Nephron progenitor cell (in vitro differentiated cells): ENCODE measurements around the gene CDK8.

Source experiments
- DNase-seq: peaks from one replicate; pipeline ENCODE4 v3.0.0; 2021
- H3K27ac Mint-ChIP-seq: 2 replicates; pipeline ENCODE4 v1.8.0; 2021; ENCODE audit warnings: mild to moderate bottlenecking, moderate library complexity, mixed read lengths
- H3K27me3 Mint-ChIP-seq: 2 replicates; pipeline ENCODE4 v1.8.0; 2021; ENCODE audit warnings: mild to moderate bottlenecking, low read depth, mixed read lengths; ENCODE audit not compliant: poor library complexity
- H3K36me3 Mint-ChIP-seq: 2 replicates; pipeline ENCODE4 v1.8.0; 2021; ENCODE audit warnings: low read depth, mixed read lengths
- H3K4me1 Mint-ChIP-seq: 2 replicates; pipeline ENCODE4 v1.8.0; 2021; ENCODE audit warnings: mixed read lengths
- H3K4me3 Mint-ChIP-seq: 2 replicates; pipeline ENCODE4 v1.8.0; 2021; ENCODE audit warnings: mild to moderate bottlenecking, moderate library complexity, mixed read lengths
- H3K9me3 Mint-ChIP-seq: 2 replicates; pipeline ENCODE4 v1.8.0; 2021; ENCODE audit warnings: mild to moderate bottlenecking, moderate library complexity, mixed read lengths
- TF ChIP-seq, protein P1 (sequence below): fragments of 200-600 bp; sonication (generic); IDR thresholded peaks from 2 replicates; pipeline ENCODE4 v1.5.0; 2021; ENCODE audit warnings: antibody characterized with exemption

CDK8 gene

GRCh38 chr13:26253787-26254582, at the start of gene CDK8:
CDK8 (plus strand) TSS chr13:26254129; CDS start chr13:26254642, 513 bp downstream.
- H3K4me3 Mint-ChIP-seq: peak within 1 kb of the TSS; percentile 92
- H3K27ac Mint-ChIP-seq: peak within 1 kb of the TSS; percentile 95
- H3K27me3 Mint-ChIP-seq: peaks cover 11% of the 10 kb centered on the region
- no peaks in the 10 kb centered on the region for H3K36me3 Mint-ChIP-seq
- H3K9me3 Mint-ChIP-seq: no peaks in the 10 kb centered on the region
- TF ChIP-seq, protein P1, sequence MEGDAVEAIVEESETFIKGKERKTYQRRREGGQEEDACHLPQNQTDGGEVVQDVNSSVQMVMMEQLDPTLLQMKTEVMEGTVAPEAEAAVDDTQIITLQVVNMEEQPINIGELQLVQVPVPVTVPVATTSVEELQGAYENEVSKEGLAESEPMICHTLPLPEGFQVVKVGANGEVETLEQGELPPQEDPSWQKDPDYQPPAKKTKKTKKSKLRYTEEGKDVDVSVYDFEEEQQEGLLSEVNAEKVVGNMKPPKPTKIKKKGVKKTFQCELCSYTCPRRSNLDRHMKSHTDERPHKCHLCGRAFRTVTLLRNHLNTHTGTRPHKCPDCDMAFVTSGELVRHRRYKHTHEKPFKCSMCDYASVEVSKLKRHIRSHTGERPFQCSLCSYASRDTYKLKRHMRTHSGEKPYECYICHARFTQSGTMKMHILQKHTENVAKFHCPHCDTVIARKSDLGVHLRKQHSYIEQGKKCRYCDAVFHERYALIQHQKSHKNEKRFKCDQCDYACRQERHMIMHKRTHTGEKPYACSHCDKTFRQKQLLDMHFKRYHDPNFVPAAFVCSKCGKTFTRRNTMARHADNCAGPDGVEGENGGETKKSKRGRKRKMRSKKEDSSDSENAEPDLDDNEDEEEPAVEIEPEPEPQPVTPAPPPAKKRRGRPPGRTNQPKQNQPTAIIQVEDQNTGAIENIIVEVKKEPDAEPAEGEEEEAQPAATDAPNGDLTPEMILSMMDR: no peak
- H3K4me1 Mint-ChIP-seq: peaks cover 37% of the 10 kb centered on the region
- DNase-seq: peak; percentile 84

DNA sequence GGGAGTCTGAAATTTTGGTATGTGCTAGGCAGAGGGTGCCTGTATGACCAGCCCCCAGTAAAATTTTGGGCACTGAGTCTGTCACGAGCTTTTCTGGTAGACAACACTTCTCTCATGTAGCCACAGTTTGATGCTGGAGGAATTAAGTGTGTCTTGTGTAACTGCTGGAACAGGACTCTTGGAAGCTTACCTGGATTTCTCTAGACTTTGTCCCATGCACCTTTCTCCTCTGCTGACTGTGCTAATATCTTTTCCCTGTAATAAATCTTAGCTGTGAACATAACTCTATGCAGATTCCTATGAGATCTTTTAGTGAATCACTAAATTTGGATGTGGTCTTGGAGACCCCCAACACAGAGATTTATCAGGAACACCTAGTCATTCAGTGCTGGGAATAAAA, 45.6 kb upstream of the CDK8 start:
- Mint-ChIP-seq H3K36me3 (peaks cover 13% of the 10 kb centered on the region), H3K27ac (no peak overlapping the region), H3K4me1 (peaks cover under 1% of the 10 kb centered on the region), H3K4me3 (no peak overlapping the region), H3K9me3 (no peaks in the 10 kb centered on the region), H3K27me3 (no peaks in the 10 kb centered on the region)
- TF ChIP-seq, protein P1: no peak
- no peak for DNase-seq

- Mint-ChIP-seq H3K27me3 (no peaks in the 10 kb centered on the region), H3K36me3 (peaks cover 53% of the 10 kb centered on the region), H3K4me1 (no peaks in the 10 kb centered on the region), H3K9me3 (no peaks in the 10 kb centered on the region), H3K27ac (no peak overlapping the region), H3K4me3 (no peak overlapping the region)
- TF ChIP-seq, protein P1: no peak
- DNase-seq: no peak
Measured at GRCh38 chr13:26213345-26213744, 40.6 kb upstream of the CDK8 start.

- Mint-ChIP-seq H3K36me3 (peaks cover 57% of the 10 kb centered on the region), H3K4me1 (no peaks in the 10 kb centered on the region), H3K27me3 (no peaks in the 10 kb centered on the region), H3K4me3 (no peak overlapping the region), H3K9me3 (no peaks in the 10 kb centered on the region), H3K27ac (no peak overlapping the region)
- no peak for DNase-seq
- TF ChIP-seq, protein P1: no peak
Measured at GRCh38 chr13:26213982-26214381, 39.9 kb upstream of the CDK8 start.

DNA sequence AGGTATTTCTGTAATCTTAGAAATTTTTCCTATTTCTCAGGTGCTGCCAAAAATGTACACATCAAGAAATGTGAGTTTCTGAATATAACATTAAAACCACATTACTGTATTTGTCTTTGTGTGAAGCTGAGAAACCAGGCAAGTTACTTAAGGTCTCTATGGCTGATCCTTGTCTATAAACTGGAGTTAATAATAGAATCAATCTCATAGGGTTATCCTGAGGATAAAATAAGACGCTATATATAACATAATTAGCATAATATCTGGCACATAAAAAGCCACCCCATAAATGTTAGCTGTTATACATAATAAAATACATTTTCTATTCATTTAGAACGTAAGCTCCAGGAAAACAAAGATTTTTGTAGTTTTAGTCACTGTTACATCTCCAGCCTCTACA, 37.9 kb upstream of the CDK8 start:
- Mint-ChIP-seq H3K9me3 (no peaks in the 10 kb centered on the region), H3K27ac (no peak overlapping the region), H3K4me1 (peaks cover 16% of the 10 kb centered on the region), H3K27me3 (no peaks in the 10 kb centered on the region), H3K4me3 (no peak overlapping the region), H3K36me3 (peaks cover 60% of the 10 kb centered on the region)
- TF ChIP-seq, protein P1: no peak
- no peak for DNase-seq

DNA sequence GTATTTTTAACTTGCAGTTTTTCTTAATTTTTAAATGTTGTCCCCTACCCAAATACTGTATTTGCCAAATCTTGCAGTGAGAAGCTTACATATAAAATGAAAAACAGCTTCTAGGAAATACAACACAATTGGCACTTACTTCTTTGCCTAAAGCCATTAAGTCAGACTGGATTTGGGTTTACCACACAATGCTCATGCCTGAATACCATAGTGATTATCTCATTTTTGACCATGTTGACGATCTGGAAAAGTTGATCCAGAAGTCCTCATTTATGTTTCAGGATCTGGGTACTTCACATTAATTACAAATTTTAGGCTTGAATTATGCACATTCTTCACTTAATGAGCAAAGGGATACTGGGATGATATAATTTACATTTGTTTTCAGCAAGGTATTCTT, 34.2 kb upstream of the CDK8 start:
- Mint-ChIP-seq H3K27me3 (no peaks in the 10 kb centered on the region), H3K9me3 (no peaks in the 10 kb centered on the region), H3K36me3 (peaks cover 42% of the 10 kb centered on the region), H3K27ac (no peak overlapping the region), H3K4me3 (peak overlapping the region; percentile 98), H3K4me1 (peaks cover 38% of the 10 kb centered on the region)
- TF ChIP-seq, protein P1: no peak
- DNase-seq: no peak
